Measurements from ENCODE around the gene APBA2.

The APBA2 gene

DNA sequence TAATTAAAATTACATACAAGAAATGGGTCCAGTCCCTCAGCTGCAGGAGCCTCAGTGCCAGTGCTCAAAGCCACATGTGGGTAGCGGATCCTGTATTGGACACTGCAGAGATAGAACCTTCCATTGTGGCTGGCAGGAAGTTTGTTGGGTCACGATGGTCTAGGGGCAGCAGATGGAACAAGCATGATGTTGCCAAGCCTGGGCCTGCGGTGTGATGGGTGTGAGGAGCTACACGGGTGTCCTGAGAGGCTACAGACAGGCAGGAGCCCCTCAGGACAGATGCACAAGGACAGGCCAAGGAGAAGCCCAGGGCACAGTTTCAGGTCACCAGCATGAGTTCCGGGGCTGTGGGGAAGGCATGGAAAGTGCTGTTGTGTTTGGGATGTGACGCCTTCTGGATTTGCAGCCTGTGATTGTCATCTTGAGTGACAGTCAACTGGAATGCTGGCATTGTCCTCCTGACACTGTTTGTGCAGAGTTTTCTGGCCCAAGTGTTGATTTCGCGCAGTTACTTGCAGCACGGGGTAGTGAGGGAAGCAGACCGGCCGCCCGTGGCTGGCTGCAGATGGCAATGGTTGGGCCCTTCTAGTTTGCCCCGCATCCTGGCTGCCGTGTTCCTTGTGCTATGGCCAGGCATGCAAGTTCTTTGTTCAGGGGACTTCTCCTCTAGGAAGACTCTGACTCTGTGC lies 206.7 kb downstream of the APBA2 start:
- no peak for DNase-seq

DNA sequence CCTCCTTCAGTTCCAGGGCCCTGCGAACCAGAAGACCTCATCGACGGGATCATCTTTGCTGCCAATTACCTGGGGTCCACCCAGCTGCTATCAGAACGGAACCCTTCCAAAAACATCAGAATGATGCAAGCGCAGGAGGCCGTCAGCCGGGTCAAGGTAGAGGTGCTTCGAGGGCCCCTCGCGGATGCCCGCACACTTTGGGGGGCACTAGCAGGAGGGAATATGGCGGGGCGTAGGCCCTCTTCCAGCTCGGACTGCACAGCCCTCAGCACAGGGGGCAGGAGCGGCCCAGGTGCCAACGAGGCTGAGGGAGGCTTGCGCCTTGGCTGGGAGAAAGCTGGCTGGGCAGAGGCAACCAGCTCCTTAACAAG lies 207.3 kb downstream of the APBA2 start:
- no peak for DNase-seq

DNA sequence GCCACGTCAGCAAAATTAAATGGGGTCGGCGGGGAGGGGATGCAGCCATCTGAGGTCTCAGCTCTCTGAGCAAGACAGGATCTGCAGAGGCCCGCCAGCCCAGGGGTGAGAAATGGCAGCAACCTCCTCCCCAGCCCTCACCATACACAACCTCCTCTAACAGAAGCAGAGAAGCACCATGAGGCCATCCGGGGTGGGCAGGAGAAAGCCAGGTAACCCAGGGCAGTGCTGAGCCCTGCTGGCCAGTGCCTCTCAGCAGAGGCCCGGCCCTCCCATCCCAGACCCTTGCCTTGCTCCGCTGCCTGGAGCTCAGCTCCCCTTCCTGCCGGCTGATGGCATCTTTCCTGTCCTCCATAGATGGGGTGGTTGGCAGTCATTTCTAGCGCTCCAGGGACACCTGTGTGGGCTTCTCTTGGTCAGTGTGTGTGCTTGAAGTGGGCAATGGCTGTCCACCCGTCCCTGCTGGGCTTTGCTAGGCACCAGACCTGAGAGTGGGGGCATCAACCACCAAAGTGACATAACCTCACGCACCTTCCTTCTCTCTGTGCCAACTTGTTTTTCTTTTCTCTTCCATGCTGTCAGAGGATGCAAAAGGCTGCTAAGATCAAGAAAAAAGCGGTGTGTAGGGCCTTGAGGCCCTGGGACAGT lies 208.0 kb downstream of the APBA2 start:
- no peak for DNase-seq

DNA sequence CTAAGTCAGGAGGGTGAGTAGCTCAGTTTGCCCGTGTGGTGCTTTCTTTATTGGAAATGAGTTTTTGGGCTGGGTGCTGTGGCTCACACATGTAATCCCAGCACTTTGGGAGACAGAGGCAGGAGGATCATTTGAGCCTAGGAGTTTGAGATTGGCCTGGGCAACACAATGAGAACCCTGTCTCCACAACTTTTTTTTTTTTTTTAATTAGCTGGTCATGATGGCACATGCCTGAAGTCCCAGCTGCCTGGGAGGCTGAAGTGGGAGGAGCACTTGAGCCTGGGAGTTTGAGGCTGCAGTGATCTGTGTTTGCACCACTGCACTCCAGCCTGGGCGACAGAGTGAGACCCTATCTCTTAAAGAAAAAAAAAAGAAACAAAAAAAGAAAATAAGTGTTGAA lies 208.9 kb downstream of the APBA2 start:
- DNase-seq = no peak

DNA sequence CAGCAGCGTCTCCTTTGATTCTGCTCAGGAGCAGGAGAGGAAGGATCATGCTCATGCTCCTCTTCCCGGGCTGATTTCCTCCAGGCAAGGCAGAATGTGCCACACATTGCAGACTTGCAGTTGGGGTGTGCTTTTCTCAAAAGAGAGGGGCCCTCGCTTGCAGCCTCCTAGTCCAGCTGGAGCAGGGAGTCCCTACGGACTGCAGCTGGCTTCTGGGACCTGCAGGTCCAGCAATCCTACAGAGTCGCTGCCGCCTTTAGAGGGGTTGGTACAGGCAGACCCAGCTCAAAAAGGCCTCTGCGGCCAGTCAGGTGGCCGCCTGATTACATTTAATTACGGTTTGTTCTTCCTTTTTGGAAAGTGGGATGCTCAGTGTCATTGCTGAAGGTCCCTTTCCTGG lies 210.0 kb downstream of the APBA2 start:
- no peak for DNase-seq

DNA sequence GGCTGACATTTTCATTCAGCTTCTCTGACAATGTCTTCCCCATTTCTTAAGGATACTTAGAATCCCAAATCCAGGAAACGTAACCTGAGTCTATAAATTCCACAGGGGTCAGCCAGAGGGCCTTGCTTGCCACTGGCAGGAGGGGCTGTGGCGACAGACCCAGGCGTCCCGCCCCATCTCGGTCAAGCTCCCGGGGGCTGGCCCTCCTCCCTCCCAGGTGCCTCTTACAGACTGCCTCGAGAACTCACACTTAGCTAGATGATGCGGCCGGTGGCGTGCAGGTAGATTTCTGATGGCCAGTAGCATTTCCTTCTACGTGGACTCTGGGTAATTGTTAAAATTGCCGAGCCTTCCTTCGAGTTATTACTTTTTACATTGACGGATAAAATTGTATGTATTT lies 211.4 kb downstream of the APBA2 start:
- no peak for DNase-seq

DNA sequence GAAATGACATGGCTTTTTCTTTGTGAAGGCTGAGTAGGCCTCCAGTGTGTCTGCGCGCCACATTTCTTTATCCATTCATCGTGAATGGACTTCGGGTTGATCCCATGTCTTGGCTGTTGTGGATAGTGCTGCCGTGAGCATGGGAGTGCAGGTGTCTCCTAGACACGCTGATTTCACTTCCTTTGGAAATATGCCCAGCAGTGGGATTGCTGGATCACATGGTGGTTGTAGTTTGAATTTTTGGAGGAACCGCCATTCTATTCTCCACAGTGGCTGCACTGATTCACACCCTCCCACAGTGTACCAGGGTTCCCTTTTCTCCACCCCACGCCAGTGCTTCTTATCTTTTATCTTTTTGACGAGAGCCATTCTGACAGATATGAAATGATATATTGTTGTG lies 212.2 kb downstream of the APBA2 start:
- DNase-seq = no peak

DNA sequence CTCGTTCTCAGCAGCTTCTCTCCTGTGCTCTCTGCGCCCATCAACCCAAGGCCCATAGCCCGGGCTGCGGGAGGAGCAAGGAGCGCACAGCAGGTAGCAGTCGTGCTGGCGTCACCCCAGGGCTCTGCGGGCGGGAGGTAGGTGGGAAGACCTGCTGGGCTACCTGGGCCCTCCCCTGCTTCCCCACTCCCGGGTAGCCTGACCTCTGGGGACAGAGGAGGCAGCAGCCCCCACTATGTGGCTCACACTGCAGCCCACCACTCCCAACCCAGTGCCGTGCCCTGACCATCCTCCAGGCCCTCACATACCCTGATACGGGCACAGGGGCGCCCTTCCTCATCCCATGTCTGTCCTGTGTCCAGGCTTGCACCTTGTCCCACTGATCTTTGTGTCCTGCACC lies 212.9 kb downstream of the APBA2 start:
- no peak for DNase-seq

DNA sequence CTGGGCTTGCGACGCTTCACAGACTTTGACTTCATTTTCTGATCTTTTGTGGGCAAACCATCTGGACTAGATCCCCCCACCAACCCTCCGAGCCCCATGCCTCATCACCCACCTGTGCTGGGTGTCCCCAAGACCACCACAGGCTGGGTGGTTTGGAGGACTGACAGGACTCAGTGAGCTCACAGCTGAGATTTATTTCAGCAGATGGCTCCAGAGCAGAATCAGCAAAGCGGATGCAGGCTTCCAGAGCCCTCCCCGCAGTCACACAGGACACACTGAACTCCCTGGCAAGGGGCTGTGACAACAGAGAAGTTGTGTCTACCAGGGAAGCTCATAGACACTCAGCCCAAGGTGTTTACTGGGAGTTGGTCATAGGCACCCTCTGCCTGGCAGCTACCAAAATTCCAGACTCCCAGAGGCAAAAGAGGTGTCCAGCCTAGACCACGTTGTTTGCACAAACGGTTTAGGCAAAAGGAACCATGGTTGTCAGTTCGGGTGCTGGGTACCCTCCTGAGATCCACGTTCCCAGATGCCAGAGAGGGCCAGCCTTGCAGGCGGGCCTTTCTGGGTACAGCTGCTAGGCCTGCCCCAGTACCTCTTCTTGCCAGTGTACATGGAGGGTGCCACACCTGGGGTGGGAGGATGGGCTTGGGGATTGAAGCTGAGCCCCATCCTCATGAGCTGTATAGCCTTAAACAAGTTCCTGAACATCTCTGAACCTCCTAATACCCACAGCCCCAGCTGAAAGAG lies 213.5 kb downstream of the APBA2 start:
- no peak for DNase-seq

DNA sequence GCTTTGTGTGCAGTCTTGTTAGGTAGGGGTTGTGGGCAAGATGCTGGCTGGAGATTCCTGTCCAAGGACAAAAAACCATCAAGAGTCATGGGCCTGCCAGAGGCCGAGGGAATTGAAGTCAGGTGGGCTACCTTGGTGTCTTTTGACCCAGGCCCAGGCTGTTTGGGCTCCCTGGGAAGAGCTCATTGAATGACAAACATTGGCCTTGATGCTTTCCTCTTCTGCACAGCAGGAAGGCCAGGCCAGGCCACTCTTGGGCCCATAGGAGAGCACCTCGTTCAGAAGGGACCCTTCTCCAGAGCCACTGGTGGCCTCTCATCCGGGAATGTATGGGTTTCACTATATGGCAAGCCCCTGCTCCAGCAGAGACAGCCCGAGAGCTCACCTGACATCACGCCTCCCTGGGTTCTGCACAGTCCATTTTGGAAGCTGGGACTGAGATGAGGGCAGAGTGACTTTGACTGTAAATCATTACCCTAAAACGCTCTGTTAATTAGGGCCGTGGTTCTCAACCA lies 214.8 kb downstream of the APBA2 start:
- DNase-seq = no peak

DNA sequence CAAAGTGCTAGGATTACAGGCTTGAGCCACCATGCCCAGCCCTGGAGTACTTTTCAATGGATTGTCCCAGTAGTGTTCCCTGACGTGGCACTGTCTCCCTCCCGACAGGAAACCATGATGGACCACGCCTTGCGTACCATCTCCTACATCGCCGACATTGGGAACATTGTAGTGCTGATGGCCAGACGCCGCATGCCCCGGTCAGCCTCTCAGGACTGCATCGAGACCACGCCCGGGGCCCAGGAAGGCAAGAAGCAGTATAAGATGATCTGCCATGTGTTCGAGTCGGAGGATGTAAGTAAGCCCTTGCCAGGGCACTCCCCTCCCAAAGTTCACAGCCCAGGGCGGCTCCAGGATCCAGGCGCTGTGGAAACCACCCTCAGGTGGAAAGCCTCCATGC lies 215.7 kb downstream of the APBA2 start:
- no peak for DNase-seq

DNA sequence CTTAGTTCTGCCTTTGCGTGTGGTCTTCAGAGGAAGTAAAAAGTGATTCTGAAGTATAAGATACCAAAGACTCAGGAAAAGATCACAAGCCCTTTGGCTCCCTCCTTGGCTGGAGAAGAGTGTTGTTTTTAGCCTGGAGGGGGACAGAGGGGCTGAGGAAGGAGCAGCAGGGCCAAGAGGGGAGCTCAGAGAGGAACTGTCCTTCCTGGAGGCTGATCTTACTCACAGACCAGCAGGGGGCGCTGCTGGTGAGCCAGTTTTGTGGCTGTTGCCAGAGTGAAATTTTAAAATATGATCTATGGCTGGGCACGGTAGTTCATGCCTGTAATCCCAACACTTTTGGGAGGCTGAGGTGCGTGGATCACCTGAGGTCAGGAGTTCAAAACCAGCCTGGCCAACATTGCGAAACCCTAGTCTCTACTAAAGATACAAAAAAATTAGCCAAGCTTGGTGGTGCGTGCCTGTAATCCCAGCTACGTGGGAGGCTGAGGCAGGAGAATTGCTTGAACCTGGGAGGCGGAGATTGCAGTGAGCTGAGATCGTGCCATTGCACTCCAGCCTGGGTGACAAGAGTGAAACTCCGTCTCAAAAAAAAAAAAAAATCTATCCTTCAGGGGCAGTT lies 216.5 kb downstream of the APBA2 start:
- peak; percentile 77 to 81 for DNase-seq

DNA sequence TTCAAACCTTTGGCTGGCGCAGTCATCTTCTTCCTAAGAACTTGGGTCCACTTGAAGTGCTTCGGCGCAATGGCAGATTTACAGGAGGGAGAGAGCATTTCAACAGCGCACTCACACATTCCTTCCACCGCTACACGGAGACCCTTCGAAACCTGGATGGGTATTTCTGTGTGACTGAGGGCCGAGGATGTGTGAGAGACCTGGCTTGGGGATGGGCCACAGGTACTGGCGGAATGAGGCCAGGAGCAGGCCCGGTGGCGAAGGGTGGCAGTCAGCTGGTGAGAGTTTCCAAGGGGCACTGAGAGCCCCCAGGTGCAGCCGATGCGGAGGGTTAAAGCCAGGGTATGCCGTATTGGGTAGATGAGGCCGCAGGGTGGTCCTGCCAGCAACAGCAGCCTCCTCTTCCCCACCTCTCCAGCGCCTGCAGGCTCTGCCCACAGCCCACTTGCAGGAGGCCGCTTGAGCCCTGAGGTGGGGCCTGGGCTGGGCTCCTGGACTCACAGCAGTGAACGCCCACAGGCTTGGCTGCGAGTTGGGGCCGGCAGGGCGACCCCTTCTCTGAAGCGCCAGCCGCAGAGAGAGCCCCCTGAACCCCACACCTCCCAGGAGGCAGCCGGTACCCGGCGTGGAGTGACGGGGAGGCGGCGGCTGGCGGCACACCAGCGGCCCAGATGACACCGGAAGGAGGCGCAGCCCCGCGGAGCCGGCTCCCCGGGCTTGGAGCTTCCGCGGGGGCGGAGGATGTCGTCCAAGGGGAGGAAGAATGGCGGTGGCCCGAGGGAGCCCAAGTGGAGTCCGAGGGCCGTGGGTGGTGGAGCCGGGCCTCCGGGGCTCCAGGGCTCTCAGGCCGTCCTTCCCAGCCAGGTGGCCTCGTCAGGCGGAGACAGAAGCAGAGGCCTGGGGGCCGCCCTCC lies 217.4 kb downstream of the APBA2 start:
- no peak for DNase-seq

DNA sequence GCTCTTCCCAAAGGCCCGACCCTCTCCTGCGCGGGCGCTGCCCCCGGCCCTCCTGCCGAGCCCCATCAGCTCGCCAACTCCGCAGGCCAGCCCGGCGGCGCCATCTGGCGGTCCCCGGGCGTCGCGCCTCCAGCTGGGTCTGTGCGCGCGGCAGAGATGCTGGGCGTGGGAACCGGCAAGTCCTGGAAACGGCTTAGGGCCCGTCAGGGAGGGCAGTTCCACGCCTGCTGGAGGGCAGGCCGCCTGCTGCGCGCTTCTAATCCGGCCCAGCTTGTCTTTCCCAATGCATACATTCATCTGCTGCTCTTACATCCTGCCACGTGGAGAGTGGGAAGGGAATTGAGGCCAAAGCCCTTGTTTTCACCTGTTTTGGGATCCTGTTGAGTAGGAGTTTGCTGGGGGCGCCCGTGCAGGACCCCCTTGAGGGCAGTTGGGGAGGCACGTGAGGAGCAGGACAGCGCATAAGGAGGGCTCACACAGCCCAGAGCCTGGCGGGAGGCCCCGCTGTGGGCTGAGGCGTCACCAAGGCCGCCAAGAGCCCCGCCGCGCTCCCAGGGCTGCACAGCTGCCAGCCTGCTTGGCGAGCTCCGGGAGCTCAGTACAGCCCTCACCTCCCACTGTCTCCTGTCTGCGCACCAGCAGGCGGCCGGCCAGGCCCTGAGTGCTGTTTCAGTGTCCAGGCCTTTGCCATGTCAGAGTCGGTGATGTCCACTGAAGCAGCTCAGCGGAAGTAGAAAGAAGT lies 218.2 kb downstream of the APBA2 start:
- peak; percentile 75 to 82 for DNase-seq

DNA sequence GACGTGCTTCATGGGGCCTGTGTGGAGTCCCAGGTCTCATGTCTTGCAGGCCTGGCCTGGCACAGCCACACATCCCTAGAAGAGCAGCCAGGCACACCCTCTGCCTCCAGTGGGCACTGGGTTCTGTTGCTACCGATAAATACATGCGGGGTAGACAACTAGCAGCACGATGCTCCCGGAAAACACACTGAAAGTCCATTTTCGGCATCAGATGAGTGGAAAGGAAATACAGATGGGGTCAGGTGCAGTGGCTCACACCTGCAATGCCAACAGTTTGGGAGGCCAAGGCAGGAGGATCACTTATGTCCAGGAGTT lies 218.7 kb downstream of the APBA2 start:
- DNase-seq = no peak

DNA sequence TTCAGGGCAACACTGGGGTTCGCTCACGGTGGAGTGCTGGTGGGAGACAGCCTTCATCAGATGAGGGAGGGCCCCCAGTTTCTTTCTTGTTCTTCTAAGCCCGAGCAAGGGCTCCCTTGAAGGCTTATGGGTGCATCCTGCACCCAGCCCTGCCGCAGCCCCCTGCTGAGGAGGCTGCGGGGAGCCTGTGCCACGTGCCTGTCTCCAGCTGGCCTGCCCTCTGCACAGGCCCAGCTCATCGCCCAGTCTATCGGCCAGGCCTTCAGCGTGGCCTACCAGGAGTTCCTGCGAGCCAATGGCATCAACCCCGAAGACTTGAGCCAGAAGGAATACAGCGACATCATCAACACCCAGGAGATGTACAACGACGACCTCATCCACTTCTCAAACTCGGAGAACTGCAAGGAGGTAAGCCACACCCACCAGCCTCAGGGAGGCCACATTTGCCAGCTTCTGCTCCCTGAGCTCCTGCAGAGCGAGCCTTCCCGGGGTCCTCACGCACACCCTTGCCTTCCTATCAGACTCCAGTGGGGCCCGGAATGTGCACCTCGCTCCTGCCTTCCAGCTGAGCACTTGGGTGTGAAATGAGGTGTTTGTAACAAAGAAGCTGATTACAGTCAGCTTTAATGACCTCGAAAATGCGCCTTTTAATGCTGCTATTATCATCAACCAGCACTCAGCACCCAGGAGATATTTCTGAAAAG lies 219.5 kb downstream of the APBA2 start:
- DNase-seq = no peak

DNA sequence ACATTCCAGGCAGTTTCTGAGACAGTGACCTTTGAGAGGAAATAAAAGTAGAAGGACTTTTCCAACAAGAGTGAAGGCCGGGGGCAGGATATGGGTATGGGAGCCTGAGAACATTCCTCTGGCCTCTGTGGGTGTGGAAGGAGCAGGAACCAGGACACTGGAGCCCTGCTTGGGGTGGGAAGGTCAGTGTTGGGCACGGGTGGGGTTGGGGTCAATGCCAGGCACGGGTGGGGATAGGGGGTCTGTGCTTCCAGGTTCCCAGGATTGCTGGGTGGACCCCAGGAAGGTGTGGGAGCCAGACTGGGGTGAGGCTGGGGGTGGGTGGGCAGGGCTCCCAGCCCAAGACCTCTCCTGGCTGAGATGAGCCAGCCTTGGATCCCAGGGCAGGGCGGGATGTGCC lies 220.3 kb downstream of the APBA2 start:
- no peak for DNase-seq

DNA sequence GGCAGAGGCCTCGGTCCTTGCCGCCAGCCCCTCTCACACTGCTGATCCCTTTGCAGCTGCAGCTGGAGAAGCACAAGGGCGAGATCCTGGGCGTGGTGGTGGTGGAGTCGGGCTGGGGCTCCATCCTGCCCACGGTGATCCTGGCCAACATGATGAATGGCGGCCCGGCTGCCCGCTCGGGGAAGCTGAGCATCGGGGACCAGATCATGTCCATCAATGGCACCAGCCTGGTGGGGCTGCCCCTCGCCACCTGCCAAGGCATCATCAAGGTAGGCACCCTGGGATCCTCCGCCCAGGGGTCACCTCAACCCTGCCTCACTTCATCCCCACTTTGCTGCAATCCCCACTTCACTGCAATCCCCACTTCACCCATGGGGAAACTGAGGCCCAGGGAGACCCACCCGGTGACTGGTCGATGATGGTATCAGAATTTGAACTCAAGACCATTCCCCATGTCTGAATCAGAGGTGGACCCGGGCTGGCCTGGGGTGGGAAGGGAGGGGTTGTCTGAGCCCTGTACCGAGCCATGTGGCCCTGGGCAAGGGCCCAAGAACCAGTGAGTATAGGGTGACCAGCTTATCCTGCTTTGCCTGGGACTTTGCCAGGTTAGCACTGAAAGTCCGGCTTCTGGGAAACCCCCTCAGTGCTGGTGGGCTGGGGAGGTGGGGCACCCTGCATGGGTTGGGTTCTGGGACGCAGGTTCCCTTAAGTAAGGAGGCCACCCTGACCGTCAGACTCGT lies 220.9 kb downstream of the APBA2 start:
- no peak for DNase-seq

DNA sequence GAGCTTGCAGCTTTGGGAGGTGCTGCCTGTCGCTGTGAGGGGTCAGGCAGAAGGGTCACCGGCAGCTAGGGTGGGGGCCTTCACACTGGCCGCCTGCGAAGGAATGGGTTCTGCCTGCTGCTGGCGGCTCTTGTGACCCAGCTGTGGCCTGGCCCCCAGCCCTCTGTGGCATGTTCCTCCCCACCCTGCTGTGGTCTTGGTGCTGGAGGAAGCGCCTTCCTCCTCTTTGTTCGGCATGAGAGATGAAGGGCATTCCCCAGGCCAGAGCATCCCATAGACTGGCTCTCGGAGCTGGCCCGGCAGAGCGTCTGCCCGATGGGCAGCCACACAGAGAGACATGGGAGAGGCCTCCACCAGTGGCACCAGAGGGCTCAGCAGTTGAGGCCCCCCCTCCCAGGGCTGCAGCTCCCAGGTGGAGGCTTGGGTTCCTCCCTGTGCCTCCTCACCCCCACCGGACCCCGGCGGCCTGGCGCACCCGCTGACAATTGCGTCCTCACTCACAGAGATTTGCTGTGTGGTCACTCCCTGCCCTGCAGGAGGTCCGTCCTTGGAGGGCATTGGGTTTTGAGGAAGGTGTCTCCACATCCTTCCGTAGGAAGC lies 221.6 kb downstream of the APBA2 start:
- DNase-seq = no peak
